Uterus (tissue), 4 donors: ENCODE results near the gene PTGER1. TPM values are rescaled to one million over a fixed set of nuclear protein-coding genes. Genes with fewer than 3 reads are reported as not detected.

Experiments used
- DNase-seq, 2 donors: peaks; one replicate each; pipeline ENCODE4 v3.0.0-alpha.2; 2019 to 2020
- H3K27ac ChIP-seq, 2 donors: fragments of 200-600 bp; sonication (generic); 1 replicate in 1 of 2; 2 replicates in 1 of 2; pipeline ENCODE4 v1.5.1; 2016 to 2018
- H3K27me3 ChIP-seq, 2 donors: fragments of 200-600 bp; sonication (generic); one replicate each; pipeline ENCODE4 v1.5.1; 2018 to 2019; ENCODE audit warnings: control low read depth in 1 of 2
- H3K36me3 ChIP-seq, 2 donors: fragments of 200-600 bp; sonication (generic); one replicate each; pipeline ENCODE4 v1.5.1; 2019; ENCODE audit warnings: control low read depth in 1 of 2
- H3K4me1 ChIP-seq, 2 donors: fragments of 200-600 bp; sonication (generic); one replicate each; pipeline ENCODE4 v1.5.1; 2018 to 2019; ENCODE audit warnings: control low read depth in 1 of 2
- H3K4me3 ChIP-seq, 2 donors: fragments of 200-600 bp; sonication (generic); 1 replicate in 1 of 2; 2 replicates in 1 of 2; pipeline ENCODE4 v1.5.1; 2018 to 2019; ENCODE audit warnings: mild to moderate bottlenecking in 1 of 2
- H3K9me3 ChIP-seq, 2 donors: fragments of 200-600 bp; sonication (generic); one replicate each; pipeline ENCODE4 v1.5.1; 2019; ENCODE audit warnings: control low read depth in 1 of 2
- POLR2A ChIP-seq, 2 donors: fragments of 450-650 bp; IDR thresholded peaks; one replicate each; pipeline ENCODE4 v1.6.1; 2016; ENCODE audit warnings: antibody characterized with exemption in 2 of 2, mild to moderate bottlenecking in 1 of 2, moderate library complexity in 1 of 2
- intact Hi-C: fragments of 100-400 bp; cut with DNase I; formaldehyde crosslinking; loops from one replicate; pipeline ENCODE4 v1.15.1; 2023; ENCODE audit warnings: low total_unique reads
- total RNA-seq, 4 donors: library from RNA; depleted of rRNA in 3 of 4; stranded (reverse); fragments of >200 nt in 3 of 4; gene quantifications; one replicate each; pipeline versions ENCODE4 v1.1.0 to v1.2.4, GENCODE V29; 2014 to 2023
- TF ChIP-seq, protein P1 (sequence below), 4 experiments: fragments of 200-600 bp in 2 of 4; fragments of 450-650 bp in 2 of 4; sonication (generic) in 2 of 4; IDR thresholded peaks; one replicate each; pipeline ENCODE4 v1.5.1; 2016 to 2019; ENCODE audit warnings: antibody characterized with exemption in 4 of 4, mild to moderate bottlenecking in 2 of 4, moderate library complexity in 1 of 4
- donor health status: DM: yes; HTN: yes; CAD: no.

Gene PTGER1, protein sequence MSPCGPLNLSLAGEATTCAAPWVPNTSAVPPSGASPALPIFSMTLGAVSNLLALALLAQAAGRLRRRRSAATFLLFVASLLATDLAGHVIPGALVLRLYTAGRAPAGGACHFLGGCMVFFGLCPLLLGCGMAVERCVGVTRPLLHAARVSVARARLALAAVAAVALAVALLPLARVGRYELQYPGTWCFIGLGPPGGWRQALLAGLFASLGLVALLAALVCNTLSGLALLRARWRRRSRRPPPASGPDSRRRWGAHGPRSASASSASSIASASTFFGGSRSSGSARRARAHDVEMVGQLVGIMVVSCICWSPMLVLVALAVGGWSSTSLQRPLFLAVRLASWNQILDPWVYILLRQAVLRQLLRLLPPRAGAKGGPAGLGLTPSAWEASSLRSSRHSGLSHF
- 1 to 10 TPM in 1 of 4 donors, under 1 TPM in 1, not detected in 2; 0.30 to 1.2 TPM for total RNA-seq

DNA sequence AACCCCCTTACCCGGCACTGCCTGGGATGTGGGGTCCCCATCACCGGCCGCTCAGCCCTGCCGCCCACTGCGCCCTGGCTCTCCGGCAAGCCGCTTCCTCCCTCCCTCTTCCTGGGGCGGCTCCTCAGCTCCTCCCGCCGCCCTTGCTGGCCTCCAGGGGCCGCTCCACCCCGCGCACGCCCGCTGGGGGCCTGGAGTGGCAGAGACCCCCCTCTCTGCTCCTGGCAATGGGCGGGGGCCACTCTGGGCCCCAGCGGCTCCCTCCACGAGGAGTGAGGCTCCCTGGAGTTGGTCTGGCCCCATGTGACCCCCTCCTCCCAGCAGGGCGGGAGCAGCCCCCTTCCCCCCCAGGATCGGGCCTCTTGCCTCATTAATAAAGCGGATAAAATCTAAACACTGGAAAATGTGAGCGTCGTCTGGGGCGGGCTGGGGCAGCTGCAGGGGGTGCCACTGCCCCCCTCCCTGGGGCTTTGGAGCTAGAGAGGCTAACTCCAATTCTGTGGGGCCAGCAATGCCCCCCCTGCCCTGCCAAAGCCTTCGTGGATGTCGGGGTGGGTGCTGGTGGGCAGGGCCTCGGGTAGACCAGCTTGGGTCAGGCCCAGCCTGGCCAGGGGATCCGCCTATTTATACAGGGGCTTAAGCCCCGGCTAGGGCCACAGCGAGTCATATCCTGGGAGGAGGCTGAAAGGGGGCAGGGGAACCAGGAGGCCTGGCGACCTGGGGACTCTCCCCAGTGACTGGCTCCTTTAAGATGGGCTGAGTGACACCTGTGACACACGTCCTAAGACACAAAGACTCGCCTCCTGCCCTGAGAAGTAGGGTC, at the start of gene PTGER1:
Gene PTGER1, minus strand, starts transcription at position 104 of the 823 bp plus-strand sequence. CDS start 1,034 bp downstream, outside the sequence.
- Histone ChIP-seq H3K4me3 (no peak within 1 kb of the TSS), H3K9me3 (no peaks in the 10 kb centered on the region), H3K27ac (peak within 1 kb of the TSS; percentile 2 to 5), H3K27me3 (peaks cover 0 to 8% of the 10 kb centered on the region in 2 donors), H3K4me1 (peaks cover 0 to 14% of the 10 kb centered on the region in 2 donors), H3K36me3 (no peaks in the 10 kb centered on the region)
- intact Hi-C loops = no loop called here
- DNase-seq = no peak
- no peak for TF ChIP-seq POLR2A (IDR thresholded peaks at IDR 0.05)
- TF ChIP-seq, protein P1, sequence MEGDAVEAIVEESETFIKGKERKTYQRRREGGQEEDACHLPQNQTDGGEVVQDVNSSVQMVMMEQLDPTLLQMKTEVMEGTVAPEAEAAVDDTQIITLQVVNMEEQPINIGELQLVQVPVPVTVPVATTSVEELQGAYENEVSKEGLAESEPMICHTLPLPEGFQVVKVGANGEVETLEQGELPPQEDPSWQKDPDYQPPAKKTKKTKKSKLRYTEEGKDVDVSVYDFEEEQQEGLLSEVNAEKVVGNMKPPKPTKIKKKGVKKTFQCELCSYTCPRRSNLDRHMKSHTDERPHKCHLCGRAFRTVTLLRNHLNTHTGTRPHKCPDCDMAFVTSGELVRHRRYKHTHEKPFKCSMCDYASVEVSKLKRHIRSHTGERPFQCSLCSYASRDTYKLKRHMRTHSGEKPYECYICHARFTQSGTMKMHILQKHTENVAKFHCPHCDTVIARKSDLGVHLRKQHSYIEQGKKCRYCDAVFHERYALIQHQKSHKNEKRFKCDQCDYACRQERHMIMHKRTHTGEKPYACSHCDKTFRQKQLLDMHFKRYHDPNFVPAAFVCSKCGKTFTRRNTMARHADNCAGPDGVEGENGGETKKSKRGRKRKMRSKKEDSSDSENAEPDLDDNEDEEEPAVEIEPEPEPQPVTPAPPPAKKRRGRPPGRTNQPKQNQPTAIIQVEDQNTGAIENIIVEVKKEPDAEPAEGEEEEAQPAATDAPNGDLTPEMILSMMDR (IDR thresholded peaks at IDR 0.05) = peak in 2 of 4 experiments; percentile 35 to 39

DNA sequence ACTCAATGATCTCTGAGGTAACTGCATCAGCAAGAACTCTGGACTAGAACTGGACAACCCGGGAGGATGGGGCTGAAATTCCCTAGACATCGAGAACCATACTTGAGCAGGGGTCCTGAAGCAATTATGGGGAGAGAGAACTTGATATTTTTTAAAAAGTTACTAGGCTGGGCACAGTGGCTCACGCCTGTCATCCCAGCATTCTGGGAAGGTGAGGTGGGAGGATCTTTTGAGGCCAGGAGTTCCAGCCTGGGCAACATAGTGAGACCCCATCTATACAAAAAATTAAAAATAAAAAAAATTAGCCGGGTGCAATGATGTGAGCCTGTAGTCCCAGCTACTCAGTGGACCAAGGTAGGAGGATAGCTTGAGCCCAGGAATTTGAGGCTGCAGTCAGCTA, 45.4 kb upstream of the PTGER1 start:
- Histone ChIP-seq H3K27ac (no peak overlapping the region), H3K4me1 (peaks cover 0 to 6% of the 10 kb centered on the region in 2 donors), H3K27me3 (no peaks in the 10 kb centered on the region), H3K4me3 (no peak overlapping the region), H3K36me3 (no peaks in the 10 kb centered on the region), H3K9me3 (no peaks in the 10 kb centered on the region)
- no peak for DNase-seq
- TF ChIP-seq, protein P1 (IDR thresholded peaks at IDR 0.05) = no peak
- TF ChIP-seq POLR2A (IDR thresholded peaks at IDR 0.05) = no peak
- intact Hi-C loops = no loop called here

DNA sequence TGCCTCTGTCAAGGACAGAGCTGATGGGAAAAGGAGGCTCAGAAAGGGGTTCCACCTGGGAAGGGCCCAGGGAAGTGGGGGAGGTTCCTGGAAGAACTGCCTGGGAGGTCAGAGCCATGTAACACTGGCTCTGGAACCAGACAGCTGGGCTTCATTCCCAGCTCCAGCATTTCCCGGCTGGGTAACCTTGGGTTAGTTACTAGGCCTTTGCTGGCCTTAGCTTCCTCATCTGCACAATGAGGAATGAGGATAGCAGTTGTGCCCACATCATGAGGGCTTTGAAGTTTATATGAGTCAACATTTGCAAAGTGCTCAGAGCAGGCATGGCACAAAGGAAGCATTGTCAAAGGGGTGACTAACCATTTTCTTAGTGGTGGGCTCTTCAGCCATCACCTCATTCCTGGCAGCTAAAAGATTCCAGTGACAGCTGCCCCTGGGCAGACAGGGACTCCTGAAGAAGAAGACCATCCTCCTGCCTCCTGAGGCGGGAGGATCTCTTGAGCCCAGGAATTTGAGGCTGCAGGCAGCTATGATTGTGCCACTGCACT, 44.8 kb upstream of the PTGER1 start:
- H3K27ac ChIP-seq = peak overlapping the region; percentile 99 to 100
- H3K4me1 ChIP-seq = peaks cover 0 to 6% of the 10 kb centered on the region in 2 donors
- H3K4me3 ChIP-seq = no peak overlapping the region
- H3K9me3 ChIP-seq = no peaks in the 10 kb centered on the region
- no peak for TF ChIP-seq POLR2A (IDR thresholded peaks at IDR 0.05)
- TF ChIP-seq, protein P1 (IDR thresholded peaks at IDR 0.05) = no peak
- H3K27me3 ChIP-seq = no peaks in the 10 kb centered on the region
- DNase-seq = no peak
- intact Hi-C loops = no loop called here
- H3K36me3 ChIP-seq = no peaks in the 10 kb centered on the region

DNA sequence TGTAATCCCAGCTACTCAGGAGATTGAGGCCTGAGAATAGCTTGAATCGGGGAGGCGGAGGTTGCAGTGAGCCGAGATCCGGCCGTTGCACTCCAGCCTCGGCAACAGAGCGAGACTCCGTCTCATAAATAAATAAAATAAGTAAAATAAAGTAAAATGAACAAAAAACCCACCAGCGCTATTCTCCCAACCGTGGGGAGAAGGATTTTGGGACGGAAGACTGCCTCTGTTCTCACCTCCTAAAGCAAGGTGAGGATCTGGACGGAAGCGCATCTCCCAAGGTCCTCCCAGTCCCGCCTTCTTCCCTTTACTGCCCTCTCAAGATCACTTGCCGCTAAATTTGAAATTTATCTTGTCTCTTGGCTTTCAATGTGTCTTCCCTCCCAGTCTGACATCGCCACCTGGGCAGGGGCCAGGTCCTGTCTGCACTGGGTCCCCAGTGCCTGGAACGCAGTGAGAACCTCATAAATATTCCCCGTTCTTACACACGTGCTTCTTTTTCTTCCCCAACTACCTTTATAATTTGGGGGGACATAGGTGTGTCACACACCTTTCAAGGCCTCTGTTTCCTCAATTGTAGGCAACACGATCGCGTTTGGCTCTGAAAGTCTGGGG, 44.2 kb upstream of the PTGER1 start:
- DNase-seq = no peak
- no peaks in the 10 kb centered on the region for H3K9me3 ChIP-seq
- peak overlapping the region; percentile 99 to 100 for H3K27ac ChIP-seq
- no peaks in the 10 kb centered on the region for H3K36me3 ChIP-seq
- H3K27me3 ChIP-seq = no peaks in the 10 kb centered on the region
- TF ChIP-seq, protein P1 (IDR thresholded peaks at IDR 0.05) = no peak
- no peak for TF ChIP-seq POLR2A (IDR thresholded peaks at IDR 0.05)
- H3K4me3 ChIP-seq = no peak overlapping the region
- intact Hi-C loops = no loop called here
- peaks cover 0 to 6% of the 10 kb centered on the region in 2 donors for H3K4me1 ChIP-seq
